ENCODE results near the gene CD164.

CD164 gene

GRCh38 chr6:109327959-109328358 lies 54.3 kb downstream of the CD164 start:
- Histone ChIP-seq H3K9me2 (replicated peaks; ENCODE audit: insufficient read depth, low read length) (no peaks in the 10 kb centered on the region), H3K9ac (ENCODE audit: low read length) (no peak overlapping the region), H3K27me3 (ENCODE audit: low read length) (no peaks in the 10 kb centered on the region), H3F3A (ENCODE audit: insufficient read depth) (no peaks in the 10 kb centered on the region), H3K27ac (ENCODE audit: low read depth, low read length) (no peak overlapping the region), H2AFZ (ENCODE audit: low read depth, low read length, severe bottlenecking) (no peak overlapping the region), H3K9me3 (ENCODE audit: insufficient read depth, low read length) (no peaks in the 10 kb centered on the region), H3K36me3 (ENCODE audit: low read length) (no peaks in the 10 kb centered on the region), H3K4me2 (ENCODE audit: low read depth, low read length, poor library complexity, severe bottlenecking) (no peak overlapping the region), H3K79me2 (ENCODE audit: insufficient read depth, low read length) (no peaks in the 10 kb centered on the region), H4K20me1 (ENCODE audit: low read depth, low read length) (no peaks in the 10 kb centered on the region), H3K4me3 (ENCODE audit: insufficient read depth, low read length, poor library complexity, severe bottlenecking) (no peak overlapping the region)
- TF ChIP-seq CTCF (IDR thresholded peaks at IDR 0.05; ENCODE audit: insufficient read depth, low read length, poor library complexity, severe bottlenecking): no peak
- no peak for TF ChIP-seq EZH2phosphoT487 (conservative IDR thresholded peaks at IDR 0.05; ENCODE audit: low read length)

GRCh38 chr6:109327491-109327890 lies 54.8 kb downstream of the CD164 start:
- TF ChIP-seq CTCF (IDR thresholded peaks at IDR 0.05; ENCODE audit: insufficient read depth, low read length, poor library complexity, severe bottlenecking) (no peak), EZH2phosphoT487 (conservative IDR thresholded peaks at IDR 0.05; ENCODE audit: low read length) (no peak)
- Histone ChIP-seq H3K79me2 (ENCODE audit: insufficient read depth, low read length) (no peaks in the 10 kb centered on the region), H4K20me1 (ENCODE audit: low read depth, low read length) (no peaks in the 10 kb centered on the region), H3K4me2 (ENCODE audit: low read depth, low read length, poor library complexity, severe bottlenecking) (no peak overlapping the region), H3F3A (ENCODE audit: insufficient read depth) (no peaks in the 10 kb centered on the region), H3K27me3 (ENCODE audit: low read length) (no peaks in the 10 kb centered on the region), H3K9me2 (replicated peaks; ENCODE audit: insufficient read depth, low read length) (no peaks in the 10 kb centered on the region), H3K4me3 (ENCODE audit: insufficient read depth, low read length, poor library complexity, severe bottlenecking) (no peak overlapping the region), H3K36me3 (ENCODE audit: low read length) (no peaks in the 10 kb centered on the region), H2AFZ (ENCODE audit: low read depth, low read length, severe bottlenecking) (no peak overlapping the region), H3K9me3 (ENCODE audit: insufficient read depth, low read length) (no peaks in the 10 kb centered on the region), H3K27ac (ENCODE audit: low read depth, low read length) (no peak overlapping the region), H3K9ac (ENCODE audit: low read length) (no peak overlapping the region)

- no peaks in the 10 kb centered on the region for H4K20me1 ChIP-seq (ENCODE audit: low read depth, low read length)
- no peak overlapping the region for H3K27ac ChIP-seq (ENCODE audit: low read depth, low read length)
- H3K9me2 ChIP-seq (replicated peaks; ENCODE audit: insufficient read depth, low read length): no peaks in the 10 kb centered on the region
- no peaks in the 10 kb centered on the region for H3K36me3 ChIP-seq (ENCODE audit: low read length)
- H3F3A ChIP-seq (ENCODE audit: insufficient read depth): no peaks in the 10 kb centered on the region
- TF ChIP-seq CTCF (IDR thresholded peaks at IDR 0.05; ENCODE audit: insufficient read depth, low read length, poor library complexity, severe bottlenecking) (no peak), EZH2phosphoT487 (conservative IDR thresholded peaks at IDR 0.05; ENCODE audit: low read length) (no peak)
- H3K79me2 ChIP-seq (ENCODE audit: insufficient read depth, low read length): no peaks in the 10 kb centered on the region
- no peak overlapping the region for H3K9ac ChIP-seq (ENCODE audit: low read length)
- no peak overlapping the region for H3K4me3 ChIP-seq (ENCODE audit: insufficient read depth, low read length, poor library complexity, severe bottlenecking)
- H3K4me2 ChIP-seq (ENCODE audit: low read depth, low read length, poor library complexity, severe bottlenecking): no peak overlapping the region
- H3K9me3 ChIP-seq (ENCODE audit: insufficient read depth, low read length): no peaks in the 10 kb centered on the region
- H2AFZ ChIP-seq (ENCODE audit: low read depth, low read length, severe bottlenecking): no peak overlapping the region
- H3K27me3 ChIP-seq (ENCODE audit: low read length): no peaks in the 10 kb centered on the region
These were observed 55.9 kb downstream of the CD164 start for GRCh38 chr6:109326351-109326750.

Data from SU-DHL-6 (cell line).